ENCODE measurements around the gene NDUFV2.
A peak's percentile ranks its signal among the peaks of the same experiment; 100 is the strongest.
"Not testable (repeated sequence)": the region's sequence is repeated elsewhere in the genome, so short reads cannot be mapped to it uniquely, and the experiment has no call there.

NDUFV2 gene

GRCh38 chr18:9079818-9080528, 22.5 kb upstream of the NDUFV2 start:
- H3K36me3 Mint-ChIP-seq (ENCODE audit: low read depth): no peaks in the 10 kb centered on the region
- peaks cover 84% of the 10 kb centered on the region for H3K4me1 Mint-ChIP-seq (ENCODE audit: low read depth)
- intact Hi-C loops (cut with micrococcal nuclease): loop anchor here (10.0 kb wide), 1 partner anchor 255 kb away; the partner anchor contains the start of gene TWSG1
- H3K9me3 Mint-ChIP-seq: no peaks in the 10 kb centered on the region
- H3K27me3 Mint-ChIP-seq: no peaks in the 10 kb centered on the region
- H3K4me3 Mint-ChIP-seq: peak overlapping the region; percentile 20
- H3K27ac Mint-ChIP-seq: peak overlapping the region; percentile 97

- peak overlapping the region; percentile 97 for H3K27ac Mint-ChIP-seq
- intact Hi-C loops (cut with micrococcal nuclease): no loop called here
- no peaks in the 10 kb centered on the region for H3K9me3 Mint-ChIP-seq
- H3K27me3 Mint-ChIP-seq: no peaks in the 10 kb centered on the region
- H3K4me3 Mint-ChIP-seq: no peak overlapping the region
- peaks cover 1% of the 10 kb centered on the region for H3K36me3 Mint-ChIP-seq (ENCODE audit: low read depth)
- peaks cover 65% of the 10 kb centered on the region for H3K4me1 Mint-ChIP-seq (ENCODE audit: low read depth)
Observed at GRCh38 chr18:9081940-9082339, 20.6 kb upstream of the NDUFV2 start.

GRCh38 chr18:9082711-9083510, 19.6 kb upstream of the NDUFV2 start:
- intact Hi-C loops (cut with micrococcal nuclease): no loop called here
- H3K27me3 Mint-ChIP-seq: no peaks in the 10 kb centered on the region
- H3K4me1 Mint-ChIP-seq (ENCODE audit: low read depth): peaks cover 60% of the 10 kb centered on the region
- peaks cover 5% of the 10 kb centered on the region for H3K36me3 Mint-ChIP-seq (ENCODE audit: low read depth)
- peak overlapping the region; percentile 97 for H3K27ac Mint-ChIP-seq
- H3K4me3 Mint-ChIP-seq: peak overlapping the region; percentile 34
- no peaks in the 10 kb centered on the region for H3K9me3 Mint-ChIP-seq

- no peak overlapping the region for H3K4me3 Mint-ChIP-seq
- H3K9me3 Mint-ChIP-seq: no peaks in the 10 kb centered on the region
- H3K36me3 Mint-ChIP-seq (ENCODE audit: low read depth): peaks cover 5% of the 10 kb centered on the region
- peaks cover 61% of the 10 kb centered on the region for H3K4me1 Mint-ChIP-seq (ENCODE audit: low read depth)
- intact Hi-C loops (cut with micrococcal nuclease): no loop called here
- H3K27ac Mint-ChIP-seq: peak overlapping the region; percentile 77
- no peaks in the 10 kb centered on the region for H3K27me3 Mint-ChIP-seq
Observed at GRCh38 chr18:9086015-9086414, 16.5 kb upstream of the NDUFV2 start.

GRCh38 chr18:9086624-9087023, 15.9 kb upstream of the NDUFV2 start:
- Mint-ChIP-seq H3K27me3 (no peaks in the 10 kb centered on the region), H3K4me3 (no peak overlapping the region), H3K27ac (peak overlapping the region; percentile 77), H3K36me3 (ENCODE audit: low read depth) (peaks cover 5% of the 10 kb centered on the region), H3K9me3 (no peaks in the 10 kb centered on the region), H3K4me1 (ENCODE audit: low read depth) (peaks cover 59% of the 10 kb centered on the region)
- intact Hi-C loops (cut with micrococcal nuclease): no loop called here

GRCh38 chr18:9087144-9087543, 15.4 kb upstream of the NDUFV2 start:
- Mint-ChIP-seq H3K27me3 (no peaks in the 10 kb centered on the region), H3K36me3 (ENCODE audit: low read depth) (peaks cover 5% of the 10 kb centered on the region), H3K9me3 (no peaks in the 10 kb centered on the region), H3K4me1 (ENCODE audit: low read depth) (peaks cover 60% of the 10 kb centered on the region), H3K4me3 (no peak overlapping the region), H3K27ac (peak overlapping the region; percentile 77)
- intact Hi-C loops (cut with micrococcal nuclease): no loop called here

GRCh38 chr18:9088252-9088651, 14.2 kb upstream of the NDUFV2 start:
- Mint-ChIP-seq H3K27me3 (no peaks in the 10 kb centered on the region), H3K36me3 (ENCODE audit: low read depth) (peaks cover 5% of the 10 kb centered on the region), H3K4me3 (no peak overlapping the region), H3K27ac (peak overlapping the region; percentile 45), H3K4me1 (ENCODE audit: low read depth) (peaks cover 58% of the 10 kb centered on the region), H3K9me3 (no peaks in the 10 kb centered on the region)
- intact Hi-C loops (cut with micrococcal nuclease): no loop called here

GRCh38 chr18:9088727-9089126, 13.8 kb upstream of the NDUFV2 start:
- intact Hi-C loops (cut with micrococcal nuclease); H3K27me3 Mint-ChIP-seq; H3K27ac Mint-ChIP-seq; H3K4me3 Mint-ChIP-seq; H3K9me3 Mint-ChIP-seq; H3K36me3 Mint-ChIP-seq (ENCODE audit: low read depth): not testable (repeated sequence)
- peaks cover 57% of the 10 kb centered on the region for H3K4me1 Mint-ChIP-seq (ENCODE audit: low read depth)

- no peaks in the 10 kb centered on the region for H3K27me3 Mint-ChIP-seq
- peaks cover 5% of the 10 kb centered on the region for H3K36me3 Mint-ChIP-seq (ENCODE audit: low read depth)
- intact Hi-C loops (cut with micrococcal nuclease): no loop called here
- peaks cover 65% of the 10 kb centered on the region for H3K4me1 Mint-ChIP-seq (ENCODE audit: low read depth)
- no peaks in the 10 kb centered on the region for H3K9me3 Mint-ChIP-seq
- H3K27ac Mint-ChIP-seq: peak overlapping the region; percentile 76
- H3K4me3 Mint-ChIP-seq: no peak overlapping the region
Observed at GRCh38 chr18:9090578-9090977, 11.9 kb upstream of the NDUFV2 start.

- Mint-ChIP-seq H3K4me1 (ENCODE audit: low read depth) (peaks cover 70% of the 10 kb centered on the region), H3K36me3 (ENCODE audit: low read depth) (peaks cover 5% of the 10 kb centered on the region), H3K9me3 (no peaks in the 10 kb centered on the region), H3K27me3 (no peaks in the 10 kb centered on the region), H3K27ac (peak overlapping the region; percentile 76), H3K4me3 (no peak overlapping the region)
- intact Hi-C loops (cut with micrococcal nuclease): no loop called here
Observed at GRCh38 chr18:9091066-9091476, 11.4 kb upstream of the NDUFV2 start.

GRCh38 chr18:9092665-9093064, 9.8 kb upstream of the NDUFV2 start:
- Mint-ChIP-seq H3K9me3 (no peaks in the 10 kb centered on the region), H3K4me1 (ENCODE audit: low read depth) (peaks cover 74% of the 10 kb centered on the region), H3K4me3 (peak overlapping the region; percentile 6), H3K27ac (peak overlapping the region; percentile 74), H3K27me3 (no peaks in the 10 kb centered on the region), H3K36me3 (ENCODE audit: low read depth) (no peaks in the 10 kb centered on the region)
- intact Hi-C loops (cut with micrococcal nuclease): no loop called here

GRCh38 chr18:9093109-9093508, 9.4 kb upstream of the NDUFV2 start:
- H3K9me3 Mint-ChIP-seq; H3K4me3 Mint-ChIP-seq; H3K36me3 Mint-ChIP-seq (ENCODE audit: low read depth); intact Hi-C loops (cut with micrococcal nuclease); H3K27me3 Mint-ChIP-seq: not testable (repeated sequence)
- Mint-ChIP-seq H3K4me1 (ENCODE audit: low read depth) (peaks cover 71% of the 10 kb centered on the region), H3K27ac (peak overlapping the region; percentile 74)

GRCh38 chr18:9094307-9095226, 7.9 kb upstream of the NDUFV2 start:
- H3K4me1 Mint-ChIP-seq (ENCODE audit: low read depth): peaks cover 60% of the 10 kb centered on the region
- H3K9me3 Mint-ChIP-seq: no peaks in the 10 kb centered on the region
- intact Hi-C loops (cut with micrococcal nuclease): no loop called here
- no peak overlapping the region for H3K4me3 Mint-ChIP-seq
- H3K27me3 Mint-ChIP-seq: no peaks in the 10 kb centered on the region
- H3K27ac Mint-ChIP-seq: peak overlapping the region; percentile 83
- H3K36me3 Mint-ChIP-seq (ENCODE audit: low read depth): no peaks in the 10 kb centered on the region

All from dendritic cell treated with granulocyte-macrophage colony-stimulating factor and Interleukin-4, amounts not matched to agents 40 ng/mL and 50 ng/mL, for 4 days (primary cell).